ENCODE results near the gene ZNF853. TPM values are rescaled to one million over a fixed set of nuclear protein-coding genes. Genes with fewer than 3 reads are reported as not detected.
"Not testable (repeated sequence)": the region's sequence is repeated elsewhere in the genome, so short reads cannot be mapped to it uniquely, and the experiment has no call there.

Gene ZNF853
- total RNA-seq, 1 experiment from 2014 or later, result 1.0 TPM

DNA sequence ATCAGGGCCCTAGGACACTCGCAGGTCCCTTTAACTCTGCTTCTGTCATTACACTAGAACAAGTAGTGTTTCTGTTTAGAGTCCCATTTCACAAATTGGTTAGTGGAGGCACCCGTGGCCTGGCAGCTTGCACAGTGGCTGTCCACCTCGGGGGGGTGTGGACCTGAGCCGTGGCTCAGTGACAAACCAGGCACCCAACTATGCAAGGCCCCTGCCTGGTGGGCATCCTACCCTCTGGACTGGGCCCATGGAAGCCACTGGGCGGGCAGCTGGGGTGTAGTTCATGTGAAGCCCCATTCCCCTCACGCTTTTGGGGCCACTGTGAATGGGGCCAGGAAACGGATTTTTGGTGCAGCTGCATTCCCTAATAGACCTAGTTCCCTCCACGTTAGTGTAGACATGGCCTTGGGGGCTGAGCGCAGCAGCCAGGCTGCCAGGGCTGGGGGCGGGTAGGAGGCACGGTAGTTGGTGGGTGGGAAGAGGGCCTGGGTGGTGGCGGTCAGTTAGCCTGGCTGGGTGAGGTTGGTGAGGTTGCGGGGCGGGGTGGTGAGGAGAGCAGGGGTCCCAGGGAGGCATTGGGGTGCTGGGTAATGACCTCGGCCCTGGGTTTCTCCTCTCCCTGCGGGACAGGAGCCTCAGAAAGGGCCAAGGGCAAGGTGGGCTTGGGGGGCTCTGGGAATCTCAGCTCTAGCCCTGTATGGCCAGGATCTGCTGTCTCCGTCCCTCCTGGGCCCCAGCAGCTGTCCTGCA is 40.4 kb downstream of the ZNF853 start:
- H3K27me3 ChIP-seq (ENCODE audit: low read length), result no peaks in the 10 kb centered on the region
- no peaks in the 10 kb centered on the region for H3K9me2 ChIP-seq (replicated peaks; ENCODE audit: low read length)
- no peaks in the 10 kb centered on the region for H3K9me3 ChIP-seq (ENCODE audit: low read length)
- no peak overlapping the region for H3K9ac ChIP-seq (ENCODE audit: low read length)
- H3K36me3 ChIP-seq (ENCODE audit: low read depth, low read length), result peaks cover 22% of the 10 kb centered on the region
- no peak overlapping the region for H3K4me3 ChIP-seq (ENCODE audit: low read length)
- DNase-seq, result no peak
- no TSS peak for BruUV-seq (replicated peaks)
- no peaks in the 10 kb centered on the region for H3K4me1 ChIP-seq (ENCODE audit: insufficient read depth, low read length)
- CTCF ChIA-PET, result no interaction called here
- POLR2A ChIA-PET (ENCODE audit: unreplicated experiment), result no interaction called here
- H3K4me2 ChIP-seq (ENCODE audit: low read length), result no peak overlapping the region
- no peak overlapping the region for H2AFZ ChIP-seq (ENCODE audit: low read length)
- no peak overlapping the region for H3K27ac ChIP-seq (ENCODE audit: low read length)
- H3F3A ChIP-seq (ENCODE audit: low read length, unreplicated experiment), result no peaks in the 10 kb centered on the region
- H4K20me1 ChIP-seq (ENCODE audit: low read length), result no peaks in the 10 kb centered on the region
- no peaks in the 10 kb centered on the region for H3K79me2 ChIP-seq (ENCODE audit: low read length)
- intact Hi-C loops (cut with micrococcal nuclease), result no loop called here
- no peak for ATAC-seq
- TF ChIP-seq EZH2 (IDR thresholded peaks at IDR 0.05; ENCODE audit: low read length, unreplicated experiment), result no peak
- no peak for TF ChIP-seq EZH2phosphoT487 (IDR thresholded peaks at IDR 0.05; ENCODE audit: borderline replicate concordance, low read length)
- no peak for TF ChIP-seq CTCF (conservative IDR thresholded peaks at IDR 0.05; ENCODE audit: low read depth, low read length)

- no TSS peak for BruUV-seq (replicated peaks)
- ATAC-seq (no peak), DNase-seq (no peak)
- Histone ChIP-seq H3K9ac (ENCODE audit: low read length) (no peak overlapping the region), H3K36me3 (ENCODE audit: low read depth, low read length) (peaks cover 18% of the 10 kb centered on the region), H3K4me3 (ENCODE audit: low read length) (no peak overlapping the region), H3K27me3 (ENCODE audit: low read length) (no peaks in the 10 kb centered on the region), H3K9me2 (replicated peaks; ENCODE audit: low read length) (no peaks in the 10 kb centered on the region), H3K9me3 (ENCODE audit: low read length) (no peaks in the 10 kb centered on the region), H3K4me2 (ENCODE audit: low read length) (no peak overlapping the region), H3K4me1 (ENCODE audit: insufficient read depth, low read length) (no peaks in the 10 kb centered on the region), H4K20me1 (ENCODE audit: low read length) (no peaks in the 10 kb centered on the region), H2AFZ (ENCODE audit: low read length) (no peak overlapping the region), H3K27ac (ENCODE audit: low read length) (no peak overlapping the region), H3K79me2 (ENCODE audit: low read length) (no peaks in the 10 kb centered on the region), H3F3A (ENCODE audit: low read length, unreplicated experiment) (no peaks in the 10 kb centered on the region)
- TF ChIP-seq EZH2 (IDR thresholded peaks at IDR 0.05; ENCODE audit: low read length, unreplicated experiment), result no peak
- CTCF ChIA-PET, result no interaction called here
- intact Hi-C loops (cut with micrococcal nuclease), result no loop called here
- POLR2A ChIA-PET (ENCODE audit: unreplicated experiment), result no interaction called here
Measured at GRCh38 chr7:6656413-6656812, 41.0 kb downstream of the ZNF853 start.

GRCh38 chr7:6658618-6659345 is 43.4 kb downstream of the ZNF853 start:
- ChIA-PET POLR2A (ENCODE audit: unreplicated experiment) (no interaction called here), CTCF (no interaction called here)
- TF ChIP-seq EZH2 (IDR thresholded peaks at IDR 0.05; ENCODE audit: low read length, unreplicated experiment) (no peak), EZH2phosphoT487 (IDR thresholded peaks at IDR 0.05; ENCODE audit: borderline replicate concordance, low read length) (no peak), CTCF (conservative IDR thresholded peaks at IDR 0.05; ENCODE audit: low read depth, low read length) (no peak)
- no peak overlapping the region for H3K27ac ChIP-seq (ENCODE audit: low read length)
- no TSS peak for BruUV-seq (replicated peaks)
- peaks cover 6% of the 10 kb centered on the region for H3K36me3 ChIP-seq (ENCODE audit: low read depth, low read length)
- H3K4me3 ChIP-seq (ENCODE audit: low read length), result no peak overlapping the region
- H3K4me1 ChIP-seq (ENCODE audit: insufficient read depth, low read length), result no peaks in the 10 kb centered on the region
- no peaks in the 10 kb centered on the region for H3K9me2 ChIP-seq (replicated peaks; ENCODE audit: low read length)
- intact Hi-C loops (cut with micrococcal nuclease), result no loop called here
- no peaks in the 10 kb centered on the region for H3K79me2 ChIP-seq (ENCODE audit: low read length)
- no peaks in the 10 kb centered on the region for H3K27me3 ChIP-seq (ENCODE audit: low read length)
- no peaks in the 10 kb centered on the region for H3F3A ChIP-seq (ENCODE audit: low read length, unreplicated experiment)
- H4K20me1 ChIP-seq (ENCODE audit: low read length), result no peaks in the 10 kb centered on the region
- no peak overlapping the region for H3K4me2 ChIP-seq (ENCODE audit: low read length)
- no peak overlapping the region for H2AFZ ChIP-seq (ENCODE audit: low read length)
- ATAC-seq (peak; percentile 20), DNase-seq (no peak)
- H3K9ac ChIP-seq (ENCODE audit: low read length), result no peak overlapping the region
- H3K9me3 ChIP-seq (ENCODE audit: low read length), result no peaks in the 10 kb centered on the region

DNA sequence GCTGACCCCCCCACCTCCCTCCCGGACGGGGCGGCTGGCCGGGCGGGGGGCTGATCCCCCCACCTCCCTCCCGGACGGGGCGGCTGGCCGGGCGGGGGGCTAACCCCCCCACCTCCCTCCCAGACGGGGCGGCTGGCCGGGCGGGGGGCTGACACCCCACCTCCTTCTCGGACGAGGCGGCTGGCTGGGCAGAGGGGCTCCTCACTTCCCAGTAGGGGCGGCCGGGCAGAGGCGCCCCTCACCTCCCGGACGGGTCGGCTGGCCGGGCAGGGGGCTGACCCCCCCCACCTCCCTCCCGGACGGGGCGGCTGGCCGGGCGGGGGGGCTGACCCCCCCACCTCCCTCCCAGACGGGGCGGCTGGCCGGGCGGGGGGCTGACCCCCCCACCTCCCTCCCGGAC is 55.4 kb downstream of the ZNF853 start:
- H3K9ac ChIP-seq (ENCODE audit: low read length); H3K27me3 ChIP-seq (ENCODE audit: low read length); BruUV-seq (replicated peaks); H3K79me2 ChIP-seq (ENCODE audit: low read length); H3K9me2 ChIP-seq (replicated peaks; ENCODE audit: low read length); H3K4me1 ChIP-seq (ENCODE audit: insufficient read depth, low read length); ATAC-seq; H2AFZ ChIP-seq (ENCODE audit: low read length); H3K36me3 ChIP-seq (ENCODE audit: low read depth, low read length); H3K27ac ChIP-seq (ENCODE audit: low read length); POLR2A ChIA-PET (ENCODE audit: unreplicated experiment); DNase-seq; H3K4me2 ChIP-seq (ENCODE audit: low read length); H3K4me3 ChIP-seq (ENCODE audit: low read length); H4K20me1 ChIP-seq (ENCODE audit: low read length); CTCF ChIA-PET; H3F3A ChIP-seq (ENCODE audit: low read length, unreplicated experiment); intact Hi-C loops (cut with micrococcal nuclease): not testable (repeated sequence)
- H3K9me3 ChIP-seq (ENCODE audit: low read length), result peaks cover 32% of the 10 kb centered on the region
